Coronary artery (tissue), 2 donors: ENCODE data around the gene ACOXL.

Experiments
- DNase-seq: peaks from one replicate; pipeline ENCODE4 v3.0.0-alpha.2; 2017; ENCODE audit warnings: low spot score
- H3K27ac ChIP-seq, 2 donors: fragments of 200-600 bp; sonication (generic); one replicate each; pipeline ENCODE4 v1.5.1; 2016 to 2019
- H3K4me3 ChIP-seq: fragments of 200-600 bp; sonication (generic); 2 replicates; pipeline ENCODE4 v1.5.1; 2016; ENCODE audit warnings: mild to moderate bottlenecking, moderate library complexity
- CTCF ChIP-seq: fragments of 200-600 bp; sonication (generic); IDR thresholded peaks from one replicate; pipeline ENCODE4 v1.5.1; 2019; ENCODE audit warnings: antibody characterized with exemption

Gene ACOXL

GRCh38 chr2:110991911-110992310 is 259.5 kb downstream of the ACOXL start:
- no peak overlapping the region for H3K4me3 ChIP-seq
- TF ChIP-seq CTCF: no peak
- DNase-seq: no peak
- no peak overlapping the region for H3K27ac ChIP-seq

GRCh38 chr2:110992886-110993285 is 260.5 kb downstream of the ACOXL start:
- TF ChIP-seq CTCF: no peak
- Histone ChIP-seq H3K4me3 (no peak overlapping the region), H3K27ac (no peak overlapping the region)
- no peak for DNase-seq

- no peak overlapping the region for H3K4me3 ChIP-seq
- no peak for TF ChIP-seq CTCF
- no peak for DNase-seq
- no peak overlapping the region for H3K27ac ChIP-seq
Measured at GRCh38 chr2:110993557-110994231, 261.3 kb downstream of the ACOXL start.

GRCh38 chr2:110994250-110994961 is 262.0 kb downstream of the ACOXL start:
- H3K27ac ChIP-seq: no peak overlapping the region
- DNase-seq: no peak
- TF ChIP-seq CTCF: no peak
- H3K4me3 ChIP-seq: no peak overlapping the region

GRCh38 chr2:110995911-110996310 is 263.5 kb downstream of the ACOXL start:
- Histone ChIP-seq H3K4me3 (no peak overlapping the region), H3K27ac (no peak overlapping the region)
- no peak for DNase-seq
- no peak for TF ChIP-seq CTCF

GRCh38 chr2:110997331-110998045 is 265.1 kb downstream of the ACOXL start:
- DNase-seq: no peak
- no peak for TF ChIP-seq CTCF
- Histone ChIP-seq H3K4me3 (no peak overlapping the region), H3K27ac (no peak overlapping the region)
